CD4-positive, alpha-beta T cell treated with Interleukin-6 at 100 ng/mL for 8 hours (primary cell): ENCODE results near the gene VASP.
A peak's percentile ranks its signal among the peaks of the same experiment; 100 is the strongest.
"Not testable (repeated sequence)": the region's sequence is repeated elsewhere in the genome, so short reads cannot be mapped to it uniquely, and the experiment has no call there.

ENCODE experiments used
- DNase-seq: peaks from one replicate; pipeline ENCODE4 v3.0.0-alpha.2; 2020; ENCODE audit warnings: mixed read lengths, low spot score

VASP gene

DNA sequence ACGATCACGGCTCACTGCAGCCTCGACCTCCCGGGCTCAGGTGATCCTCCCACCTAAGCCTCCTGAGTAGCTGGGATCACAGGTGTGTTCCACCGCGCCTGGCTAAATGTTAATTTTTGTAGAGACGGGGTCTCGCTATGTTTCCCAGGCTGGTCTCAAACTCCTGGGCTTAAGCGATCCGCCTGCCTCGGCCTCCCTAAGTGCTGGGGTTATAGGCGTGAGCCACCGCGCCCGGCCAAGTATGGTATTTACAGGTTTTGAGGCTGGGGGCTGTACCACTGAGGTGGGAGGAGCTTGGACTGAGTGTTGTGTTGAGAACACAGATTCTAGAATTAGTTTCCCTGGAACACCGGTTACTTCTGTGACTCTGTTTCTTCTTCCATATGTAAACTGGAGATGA is 9.5 kb upstream of the VASP start:
- no peak for DNase-seq

DNA sequence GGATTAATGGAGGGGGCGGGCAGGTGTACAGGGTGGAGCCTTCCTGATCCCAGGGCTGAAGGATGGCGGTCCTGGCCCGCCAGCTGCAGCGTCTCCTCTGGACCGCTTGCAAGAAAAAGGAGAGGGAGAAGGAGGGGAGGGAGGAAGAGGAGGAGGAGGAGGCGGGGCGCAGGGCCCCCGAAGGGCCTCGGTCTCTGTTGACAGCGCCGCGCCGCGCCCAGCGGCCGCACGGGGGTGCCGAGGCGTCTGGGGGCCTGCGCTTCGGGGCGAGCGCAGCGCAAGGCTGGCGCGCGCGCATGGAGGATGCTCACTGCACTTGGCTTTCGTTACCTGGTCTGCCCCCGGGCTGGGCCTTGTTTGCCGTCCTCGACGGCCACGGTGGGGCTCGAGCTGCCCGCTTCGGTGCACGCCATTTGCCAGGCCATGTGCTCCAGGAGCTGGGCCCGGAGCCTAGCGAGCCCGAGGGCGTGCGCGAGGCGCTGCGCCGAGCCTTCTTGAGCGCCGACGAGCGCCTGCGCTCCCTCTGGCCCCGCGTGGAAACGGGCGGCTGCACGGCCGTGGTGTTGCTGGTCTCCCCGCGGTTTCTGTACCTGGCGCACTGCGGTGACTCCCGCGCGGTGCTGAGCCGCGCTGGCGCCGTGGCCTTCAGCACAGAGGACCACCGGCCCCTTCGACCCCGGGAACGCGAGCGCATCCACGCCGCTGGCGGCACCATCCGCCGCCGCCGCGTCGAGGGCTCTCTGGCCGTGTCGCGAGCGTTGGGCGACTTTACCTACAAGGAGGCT is 8.7 kb upstream of the VASP start, which contains the start of gene PPM1N:
Gene PPM1N, plus strand, starts transcription at position 33 of the 785 bp plus-strand sequence. Its CDS starts 30 bp downstream, at position 63.
- peak; percentile 56 for DNase-seq

- DNase-seq = peak; percentile 60
Measured at GRCh38 chr19:45499196-45500180, 7.8 kb upstream of the VASP start.

GRCh38 chr19:45500918-45501729 is 6.2 kb upstream of the VASP start:
- no peak for DNase-seq

DNA sequence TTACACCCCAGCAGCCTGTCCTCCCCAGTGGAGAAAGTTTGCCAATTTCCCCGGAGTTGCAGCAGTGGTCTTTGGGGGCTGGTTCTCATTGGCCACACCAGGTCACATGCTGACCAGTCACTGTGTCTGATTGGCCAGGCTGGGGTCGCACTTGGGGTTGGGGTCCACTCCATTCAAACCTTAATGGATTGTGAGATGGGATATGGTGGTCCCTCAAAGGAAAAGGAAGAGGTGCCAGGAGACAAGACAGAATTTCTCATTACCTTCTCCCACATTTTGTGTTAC is 5.6 kb upstream of the VASP start:
- DNase-seq = no peak

DNA sequence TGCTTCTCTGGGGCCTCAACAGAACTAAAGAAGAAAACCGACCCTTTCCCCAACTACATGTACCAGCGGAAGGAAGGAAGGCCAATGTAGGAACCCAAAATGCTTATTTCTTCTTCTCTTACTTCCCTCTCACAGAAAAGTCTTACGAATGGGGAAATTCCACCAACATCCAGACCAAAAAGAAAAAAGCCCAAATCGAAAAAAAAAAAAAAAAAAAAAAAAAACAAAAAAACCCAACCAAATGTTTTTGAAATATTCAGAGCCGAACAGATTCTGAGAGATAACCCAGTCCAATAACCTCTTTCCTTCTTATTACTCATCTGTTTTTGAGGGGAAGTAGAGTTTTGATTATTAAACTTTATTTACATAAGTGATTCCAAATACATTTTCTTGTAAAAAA is 5.2 kb upstream of the VASP start:
- no peak for DNase-seq

GRCh38 chr19:45503909-45504308 is 3.4 kb upstream of the VASP start:
- no peak for DNase-seq

- no peak for DNase-seq
Measured at GRCh38 chr19:45505151-45505995, 1.9 kb upstream of the VASP start.

- DNase-seq = no peak
Measured at GRCh38 chr19:45505996-45506245, 1.4 kb upstream of the VASP start.

- DNase-seq = peak; percentile 96
Measured at GRCh38 chr19:45506246-45506988, 862 bp upstream of the VASP start.

- no peak for DNase-seq
Measured at GRCh38 chr19:45507872-45508416, 665 bp downstream of the VASP start.

DNA sequence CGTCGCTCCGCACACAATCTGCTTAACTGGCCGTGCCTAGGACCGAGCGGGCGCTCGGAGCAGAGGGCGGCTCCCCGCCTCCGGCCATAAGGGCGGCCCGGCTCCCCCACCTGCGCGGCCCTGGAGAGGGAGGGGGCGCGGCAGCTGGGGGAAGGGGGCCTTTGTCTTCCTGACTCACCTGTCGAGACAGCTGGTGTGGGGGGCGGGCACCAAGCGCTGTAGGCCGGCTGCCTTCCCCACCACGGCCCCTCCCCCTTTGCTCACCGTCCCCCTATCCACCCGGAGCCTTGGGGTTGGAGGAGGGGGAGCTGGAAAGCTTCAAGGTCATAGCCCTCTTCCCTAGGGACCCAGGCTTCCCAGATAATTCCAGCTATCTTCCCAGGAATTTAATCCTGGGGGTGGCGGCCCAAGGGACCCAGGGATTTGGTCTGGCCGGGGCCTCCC is 1.2 kb downstream of the VASP start:
- DNase-seq = no peak

DNA sequence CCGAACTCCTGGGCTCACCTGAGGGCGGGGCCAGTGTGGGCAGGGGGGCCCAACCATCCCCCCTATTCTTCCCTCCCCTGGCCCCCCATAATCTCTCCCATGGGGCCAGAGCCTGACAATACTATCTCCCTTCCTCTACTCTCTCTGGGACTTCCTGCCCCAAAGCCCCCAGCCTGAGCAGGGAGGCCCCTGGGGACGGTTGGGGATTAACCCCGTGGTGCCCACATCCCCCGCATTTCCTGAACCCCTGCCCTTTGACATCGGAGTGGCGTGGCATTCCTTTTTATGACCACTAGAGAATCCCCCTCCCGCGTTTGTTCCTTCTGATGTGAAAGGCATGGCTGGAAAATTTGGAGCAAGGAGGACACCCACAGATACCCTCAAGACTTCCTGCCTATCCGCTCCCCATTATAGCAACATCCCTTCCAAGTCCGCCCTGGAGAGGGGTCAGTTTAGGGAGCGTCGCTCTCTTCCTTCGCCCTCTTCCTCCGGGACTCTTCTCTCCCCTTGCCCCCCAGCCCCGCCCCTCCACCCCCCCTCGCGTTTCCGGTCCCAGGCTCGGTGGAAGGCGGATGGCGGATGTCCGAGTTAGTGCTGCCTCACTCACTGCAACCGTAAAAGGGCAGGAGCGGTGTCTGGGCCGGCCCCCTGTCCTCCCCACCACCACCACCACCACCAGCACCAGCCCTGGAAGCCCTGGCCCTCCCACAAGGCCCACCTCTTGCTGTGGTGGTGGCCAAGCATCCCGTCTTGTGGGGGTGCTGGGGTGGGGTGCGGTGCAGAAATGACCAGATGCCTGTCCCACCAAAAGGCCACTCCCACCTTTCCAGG is 1.8 kb downstream of the VASP start:
- DNase-seq = no peak

GRCh38 chr19:45509692-45510015 is 2.4 kb downstream of the VASP start:
- no peak for DNase-seq

GRCh38 chr19:45510352-45510751 is 3.1 kb downstream of the VASP start:
- not testable (repeated sequence) for DNase-seq

- no peak for DNase-seq
Measured at GRCh38 chr19:45511074-45511473, 3.8 kb downstream of the VASP start.

DNA sequence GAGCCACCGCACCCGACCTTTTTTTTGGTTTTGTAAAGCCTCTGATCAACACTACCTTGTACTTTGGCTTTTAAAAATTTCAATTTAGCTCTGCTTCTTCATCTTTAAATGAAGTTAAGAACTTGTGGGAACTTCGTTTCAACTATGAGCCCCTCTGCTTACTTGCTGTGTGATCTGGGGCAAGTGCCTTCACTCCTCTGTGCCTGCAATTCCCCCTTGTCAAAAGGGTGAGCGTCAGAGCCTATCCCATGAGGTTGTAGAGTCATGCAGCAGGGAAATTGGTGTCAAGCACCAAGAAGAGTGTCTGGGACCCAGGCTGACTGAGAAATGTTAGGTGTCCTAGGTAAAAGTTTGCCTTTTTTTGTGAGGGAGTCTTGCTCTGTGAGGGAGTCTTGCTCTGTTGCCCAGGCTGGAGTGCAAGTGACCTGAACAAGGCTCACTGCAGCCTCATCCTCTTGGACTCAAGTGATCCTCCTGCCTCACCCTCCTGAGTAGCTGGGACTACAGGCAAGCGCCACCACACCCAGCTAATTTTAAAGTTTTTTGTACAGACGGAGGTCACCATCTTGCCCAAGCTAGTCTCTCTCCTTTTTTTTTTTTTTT is 5.7 kb downstream of the VASP start:
- no peak for DNase-seq

DNA sequence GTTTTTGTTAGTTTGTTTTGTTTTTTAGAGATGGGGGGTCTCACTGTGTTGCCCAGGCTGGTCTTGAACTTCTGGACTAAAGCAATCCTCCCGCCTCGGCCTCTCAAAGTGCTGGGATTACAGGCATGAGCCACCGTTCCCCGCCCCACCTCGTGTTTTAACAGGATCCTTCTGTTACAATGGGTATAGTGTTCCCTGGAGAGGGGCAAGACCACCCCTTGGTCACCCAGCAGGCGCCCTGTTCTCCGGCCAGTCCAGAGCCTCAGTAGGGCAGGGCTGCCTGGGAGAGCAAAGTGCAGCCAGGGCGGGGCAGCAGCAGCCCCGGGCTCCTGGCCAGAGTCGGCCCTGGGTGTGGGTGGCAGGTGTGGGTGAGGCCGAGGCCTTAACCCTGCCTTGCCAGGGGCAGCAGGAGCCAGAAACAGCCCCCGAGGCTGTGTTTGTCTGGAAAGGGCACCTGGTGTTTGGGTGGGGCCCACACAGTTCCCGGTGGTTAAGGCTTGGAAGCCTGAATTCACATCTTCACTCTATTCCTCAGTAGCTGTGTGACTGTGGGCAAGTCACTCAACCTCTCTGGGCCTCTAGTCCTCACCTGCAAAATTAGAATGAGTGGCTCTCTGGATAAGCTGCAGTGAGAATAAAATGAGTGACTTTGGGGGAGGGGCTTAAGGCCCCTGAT is 7.2 kb downstream of the VASP start:
- no peak for DNase-seq
